HL-60/S4 treated with retinoic acid at 250 ng/mL for 4 days and 3 days (cell line): Measurements from ENCODE around the gene IL6.
"Not testable (repeated sequence)": the region's sequence is repeated elsewhere in the genome, so short reads cannot be mapped to it uniquely, and the experiment has no call there.

Source experiments
- in situ Hi-C: fragments of 300-500 bp; cut with MboI; formaldehyde crosslinking; loops from 2 replicates; pipeline ENCODE4 v1.7.0; 2022; ENCODE audit warnings: low sequenced_read_pairs

The IL6 gene

GRCh38 chr7:22776964-22777363 lies 50.0 kb downstream of the IL6 start:
- in situ Hi-C loops = no loop called here

DNA sequence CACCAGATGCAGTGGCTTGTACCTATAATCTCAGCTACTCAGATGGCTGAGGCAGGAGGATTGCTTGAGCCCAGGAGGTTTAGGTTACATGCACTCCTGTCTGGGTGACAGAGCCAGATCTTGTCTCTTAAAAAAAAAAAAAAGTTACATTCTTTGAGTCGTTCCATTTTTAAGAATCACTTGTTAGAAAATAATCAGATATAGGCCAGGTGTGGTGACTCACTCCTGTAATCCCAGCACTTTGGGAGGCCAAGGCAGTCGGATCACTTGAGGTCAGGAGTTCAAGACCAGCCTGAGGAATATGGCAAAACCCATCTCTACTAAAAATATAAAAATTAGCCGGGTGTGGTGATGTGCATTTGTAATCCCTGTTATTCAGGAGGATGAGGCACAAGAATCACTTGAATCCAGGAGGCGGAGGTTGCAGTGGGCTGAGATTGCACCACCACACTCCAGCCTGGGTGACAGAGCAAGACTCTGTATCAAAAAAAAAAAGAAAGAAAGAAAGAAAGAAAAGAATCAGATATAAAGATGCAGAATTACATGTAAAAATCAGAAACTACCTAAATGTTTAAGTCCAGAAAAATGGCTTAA lies 52.8 kb downstream of the IL6 start:
- in situ Hi-C loops = not testable (repeated sequence)

GRCh38 chr7:22781230-22781711 lies 54.3 kb downstream of the IL6 start:
- in situ Hi-C loops = no loop called here
